Measurements from ENCODE around the gene PTPRM.
"Not testable (repeated sequence)": the region's sequence is repeated elsewhere in the genome, so short reads cannot be mapped to it uniquely, and the experiment has no call there.

PTPRM gene

DNA sequence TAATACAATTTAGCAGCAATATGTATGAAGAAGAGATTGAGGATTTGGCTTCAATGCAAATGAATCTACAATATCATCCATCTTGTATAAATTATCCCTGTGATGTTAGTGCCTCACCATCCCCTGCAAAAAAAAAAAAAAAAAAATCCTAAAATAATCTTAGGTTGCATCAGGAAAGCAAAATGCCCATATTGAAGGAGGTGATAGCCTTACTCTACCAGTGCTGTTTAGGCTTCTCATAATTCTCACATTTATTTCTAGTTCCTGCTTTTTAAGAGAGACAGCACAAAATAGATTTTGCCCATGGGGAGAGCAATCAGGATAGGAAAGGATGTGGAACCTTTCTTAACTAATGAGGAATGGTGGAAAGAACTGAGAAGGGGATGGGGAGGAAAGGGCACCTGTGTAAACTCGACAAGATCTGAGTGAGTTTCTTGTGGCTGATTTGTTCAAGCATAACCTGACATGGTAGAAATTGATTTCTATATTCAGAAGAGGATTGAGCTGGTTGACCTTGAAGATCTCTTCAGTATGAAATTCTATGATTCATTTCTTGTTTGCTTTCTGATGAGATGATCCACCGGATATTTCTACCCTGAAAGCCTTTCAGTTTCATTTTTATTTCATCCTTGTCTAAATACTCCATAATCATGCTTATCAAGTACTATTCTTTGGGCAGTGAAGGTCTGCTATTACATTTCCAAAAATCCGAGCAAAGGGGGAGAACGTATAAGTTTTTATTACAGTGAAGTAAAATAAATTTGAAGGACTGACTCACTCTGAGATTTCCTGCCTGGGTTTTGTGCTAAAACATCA lies 391.2 kb downstream of the PTPRM start:
- no peak overlapping the region for H3K4me3 ChIP-seq (ENCODE audit: low read depth, low read length)
- no peak for TF ChIP-seq POLR2A (IDR thresholded peaks at IDR 0.05; ENCODE audit: extremely low read depth, insufficient read length)
- TF ChIP-seq, protein P1, sequence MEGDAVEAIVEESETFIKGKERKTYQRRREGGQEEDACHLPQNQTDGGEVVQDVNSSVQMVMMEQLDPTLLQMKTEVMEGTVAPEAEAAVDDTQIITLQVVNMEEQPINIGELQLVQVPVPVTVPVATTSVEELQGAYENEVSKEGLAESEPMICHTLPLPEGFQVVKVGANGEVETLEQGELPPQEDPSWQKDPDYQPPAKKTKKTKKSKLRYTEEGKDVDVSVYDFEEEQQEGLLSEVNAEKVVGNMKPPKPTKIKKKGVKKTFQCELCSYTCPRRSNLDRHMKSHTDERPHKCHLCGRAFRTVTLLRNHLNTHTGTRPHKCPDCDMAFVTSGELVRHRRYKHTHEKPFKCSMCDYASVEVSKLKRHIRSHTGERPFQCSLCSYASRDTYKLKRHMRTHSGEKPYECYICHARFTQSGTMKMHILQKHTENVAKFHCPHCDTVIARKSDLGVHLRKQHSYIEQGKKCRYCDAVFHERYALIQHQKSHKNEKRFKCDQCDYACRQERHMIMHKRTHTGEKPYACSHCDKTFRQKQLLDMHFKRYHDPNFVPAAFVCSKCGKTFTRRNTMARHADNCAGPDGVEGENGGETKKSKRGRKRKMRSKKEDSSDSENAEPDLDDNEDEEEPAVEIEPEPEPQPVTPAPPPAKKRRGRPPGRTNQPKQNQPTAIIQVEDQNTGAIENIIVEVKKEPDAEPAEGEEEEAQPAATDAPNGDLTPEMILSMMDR (IDR thresholded peaks at IDR 0.05; ENCODE audit: low read depth, low read length) = no peak
- TF ChIP-seq MYC (IDR thresholded peaks at IDR 0.05; ENCODE audit: low read depth, low read length) = no peak
- TF ChIP-seq MAX (IDR thresholded peaks at IDR 0.05; ENCODE audit: low read depth, low read length) = no peak
- DNase-seq (ENCODE audit: low read depth) = no peak

DNA sequence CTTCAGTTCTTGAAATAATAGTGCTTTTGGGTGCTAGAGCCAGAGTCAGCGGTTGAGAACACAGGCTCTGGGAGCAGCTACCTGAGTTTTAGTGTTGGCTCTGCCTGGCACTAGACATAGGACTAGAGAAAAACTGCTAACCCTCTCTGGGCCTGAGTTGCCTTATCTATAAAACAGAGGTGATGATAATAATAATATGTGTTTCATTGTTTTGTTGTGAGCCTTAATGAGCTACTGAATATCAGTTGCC lies 391.7 kb downstream of the PTPRM start:
- H3K4me3 ChIP-seq (ENCODE audit: low read depth, low read length) = no peak overlapping the region
- TF ChIP-seq, protein P1 (IDR thresholded peaks at IDR 0.05; ENCODE audit: low read depth, low read length) = no peak
- TF ChIP-seq POLR2A (IDR thresholded peaks at IDR 0.05; ENCODE audit: extremely low read depth, insufficient read length) (no peak), MYC (IDR thresholded peaks at IDR 0.05; ENCODE audit: low read depth, low read length) (no peak)
- no peak for DNase-seq (ENCODE audit: low read depth)

DNA sequence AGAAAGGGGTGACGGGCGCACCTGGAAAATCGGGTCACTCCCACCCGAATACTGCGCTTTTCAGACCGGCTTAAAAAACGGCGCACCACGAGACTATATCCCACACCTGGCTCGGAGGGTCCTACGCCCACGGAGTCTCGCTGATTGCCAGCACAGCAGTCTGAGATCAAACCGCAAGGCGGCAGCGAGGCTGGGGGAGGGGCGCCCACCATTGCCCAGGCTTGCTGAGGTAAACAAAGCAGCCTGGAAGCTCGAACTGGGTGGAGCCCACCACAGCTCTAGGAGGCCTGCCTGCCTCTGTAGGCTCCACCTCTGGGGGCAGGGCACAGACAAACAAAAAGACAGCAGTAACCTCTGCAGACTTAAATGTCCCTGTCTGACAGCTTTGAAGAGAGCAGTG lies 399.6 kb downstream of the PTPRM start:
- H3K4me3 ChIP-seq (ENCODE audit: low read depth, low read length); DNase-seq (ENCODE audit: low read depth): not testable (repeated sequence)

GRCh38 chr18:7974200-7974874 lies 407.2 kb downstream of the PTPRM start:
- DNase-seq (ENCODE audit: low read depth) = no peak
- TF ChIP-seq POLR2A (IDR thresholded peaks at IDR 0.05; ENCODE audit: extremely low read depth, insufficient read length) = no peak
- TF ChIP-seq MAX (IDR thresholded peaks at IDR 0.05; ENCODE audit: low read depth, low read length) = no peak
- no peak for TF ChIP-seq MYC (IDR thresholded peaks at IDR 0.05; ENCODE audit: low read depth, low read length)
- TF ChIP-seq, protein P1 (IDR thresholded peaks at IDR 0.05; ENCODE audit: low read depth, low read length) = no peak
- no peak overlapping the region for H3K4me3 ChIP-seq (ENCODE audit: low read depth, low read length)

- no peak for TF ChIP-seq POLR2A (IDR thresholded peaks at IDR 0.05; ENCODE audit: extremely low read depth, insufficient read length)
- TF ChIP-seq, protein P1 (IDR thresholded peaks at IDR 0.05; ENCODE audit: low read depth, low read length) = no peak
- no peak for TF ChIP-seq MYC (IDR thresholded peaks at IDR 0.05; ENCODE audit: low read depth, low read length)
- H3K4me3 ChIP-seq (ENCODE audit: low read depth, low read length) = no peak overlapping the region
- DNase-seq (ENCODE audit: low read depth) = no peak
Observed at GRCh38 chr18:7977897-7978296, 410.8 kb downstream of the PTPRM start.

GRCh38 chr18:7978834-7979233 lies 411.7 kb downstream of the PTPRM start:
- no peak for DNase-seq (ENCODE audit: low read depth)
- no peak for TF ChIP-seq MYC (IDR thresholded peaks at IDR 0.05; ENCODE audit: low read depth, low read length)
- TF ChIP-seq MAX (IDR thresholded peaks at IDR 0.05; ENCODE audit: low read depth, low read length) = no peak
- no peak for TF ChIP-seq POLR2A (IDR thresholded peaks at IDR 0.05; ENCODE audit: extremely low read depth, insufficient read length)
- TF ChIP-seq, protein P1 (IDR thresholded peaks at IDR 0.05; ENCODE audit: low read depth, low read length) = no peak

More at GRCh38 chr18:7978834-7979233, 411.7 kb downstream of the PTPRM start:
- H3K4me3 ChIP-seq (ENCODE audit: low read depth, low read length) = no peak overlapping the region
